H1 (cell line): ENCODE results near the gene ASB3. TPM values are rescaled to one million over a fixed set of nuclear protein-coding genes. Genes with fewer than 3 reads are reported as not detected.

Experiments used
- CTCF ChIA-PET: fragments of 300-600 bp; sonication (Branson Sonifier 250); formaldehyde crosslinking; loops from one replicate; lab custom pipeline; 2021; ENCODE audit not compliant: partially characterized antibody; lab: Charles Lee
- POLR2A ChIA-PET: fragments of 300-600 bp; sonication (Branson Sonifier 250); formaldehyde crosslinking; loops from one replicate; lab custom pipeline; 2021; ENCODE audit warnings: inconsistent platforms; ENCODE audit not compliant: partially characterized antibody; lab: Charles Lee
- DNase-seq, 2 experiments: peaks; one replicate each; pipeline versions ENCODE4 v3.0.0 to v3.0.0-alpha.2; 2010 to 2022; ENCODE audit warnings: low spot score in 2 of 2, low read depth in 1 of 2, mixed read lengths in 1 of 2
- FAIRE-seq: peaks from 2 replicates; lab custom pipeline; 2011; peaks lifted over from hg19 to GRCh38; lab: Jason Lieb, UNC
- H2AFZ ChIP-seq: 2 replicates; pipeline ENCODE4 v1.8.1; 2012; ENCODE audit warnings: low read length, inconsistent platforms
- H2AK5ac ChIP-seq: 2 replicates; pipeline ENCODE4 v1.6.1; 2013; ENCODE audit warnings: low read depth, low read length
- H2BK120ac ChIP-seq: replicated peaks from 2 replicates; pipeline ENCODE3; 2013; ENCODE audit warnings: low read depth, low read length, inconsistent platforms
- H2BK12ac ChIP-seq: 2 replicates; pipeline ENCODE4 v1.6.1; 2013; ENCODE audit warnings: low read depth, low read length
- H2BK15ac ChIP-seq: 2 replicates; pipeline ENCODE4 v1.6.1; 2013; ENCODE audit warnings: low read length
- H2BK20ac ChIP-seq: 2 replicates; pipeline ENCODE4 v1.6.1; 2013; ENCODE audit warnings: low read length
- H2BK5ac ChIP-seq: 2 replicates; pipeline ENCODE4 v1.6.1; 2013; ENCODE audit warnings: low read depth, low read length
- H3K14ac ChIP-seq: 2 replicates; pipeline ENCODE4 v1.6.1; 2013; ENCODE audit warnings: inconsistent platforms; ENCODE audit not compliant: insufficient read length
- H3K18ac ChIP-seq: 2 replicates; pipeline ENCODE4 v1.6.1; 2013; ENCODE audit warnings: low read length; ENCODE audit errors: extremely low read depth
- H3K23ac ChIP-seq: 2 replicates; pipeline ENCODE4 v1.6.1; 2013; ENCODE audit warnings: inconsistent platforms; ENCODE audit not compliant: insufficient read length
- H3K23me2 ChIP-seq: 2 replicates; pipeline ENCODE4 v1.6.1; 2013; ENCODE audit warnings: low read depth, low read length
- H3K27ac ChIP-seq: 2 replicates; pipeline ENCODE4 v1.6.1; 2011; ENCODE audit warnings: low read depth, low read length, inconsistent platforms
- H3K27me3 ChIP-seq, 4 experiments: replicated peaks in 1 of 4; 1 replicate in 1 of 4; 2 replicates in 3 of 4; pipeline versions ENCODE4 v1.6.1 to v1.8.1; 2011 to 2013; ENCODE audit warnings: low read length in 3 of 4, mild to moderate bottlenecking in 3 of 4, inconsistent platforms in 2 of 4, mixed read lengths in 2 of 4, moderate library complexity in 1 of 4; ENCODE audit not compliant: control insufficient read depth in 3 of 4, insufficient read depth in 3 of 4; ENCODE audit errors: extremely low read depth in 1 of 4
- H3K36me3 ChIP-seq, 4 experiments: 2 replicates each; pipeline versions ENCODE4 v1.6.1 to v1.8.1; 2011 to 2013; ENCODE audit warnings: mild to moderate bottlenecking in 4 of 4, low read length in 3 of 4, moderate library complexity in 2 of 4, control low read depth in 1 of 4, inconsistent platforms in 1 of 4; ENCODE audit not compliant: insufficient read depth in 4 of 4, control insufficient read depth in 2 of 4
- H3K4ac ChIP-seq: replicated peaks from 2 replicates; pipeline ENCODE3; 2013; ENCODE audit warnings: low read length, low read depth, mixed read lengths, inconsistent platforms; ENCODE audit not compliant: insufficient read length
- H3K4me1 ChIP-seq, 4 experiments: replicated peaks in 1 of 4; 1 replicate in 1 of 4; 2 replicates in 3 of 4; pipeline versions ENCODE4 v1.6.1 to v1.8.1; 2011 to 2013; ENCODE audit warnings: low read length in 3 of 4, inconsistent platforms in 2 of 4, mixed read lengths in 1 of 4; ENCODE audit not compliant: insufficient read depth in 4 of 4, control insufficient read depth in 3 of 4
- H3K4me2 ChIP-seq, 2 experiments: 2 replicates each; pipeline versions ENCODE4 v1.6.1 to v1.8.1; 2011 to 2013; ENCODE audit warnings: low read depth in 2 of 2, low read length in 2 of 2, control low read depth in 1 of 2, inconsistent platforms in 1 of 2, mild to moderate bottlenecking in 1 of 2; ENCODE audit not compliant: insufficient read depth in 1 of 2
- H3K4me3 ChIP-seq, 4 experiments: fragments of 200-600, 300-600 bp in 1 of 4; sonication (generic), shearing (Covaris generic), sonication (Bioruptor Twin) in 1 of 4; 2 replicates each; pipeline versions ENCODE4 v1.5.1 to v1.8.1; 2011 to 2016; ENCODE audit warnings: low read length in 4 of 4, low read depth in 3 of 4, control low read depth in 2 of 4, inconsistent platforms in 2 of 4, mild to moderate bottlenecking in 2 of 4, mixed read lengths in 1 of 4, moderate library complexity in 1 of 4; ENCODE audit not compliant: insufficient read depth in 2 of 4; ENCODE audit errors: extremely low read depth in 1 of 4
- H3K56ac ChIP-seq: replicated peaks from 2 replicates; pipeline ENCODE3; 2013; ENCODE audit warnings: low read depth, mild to moderate bottlenecking, mixed read lengths, low read length, inconsistent platforms; ENCODE audit not compliant: insufficient read length
- H3K79me1 ChIP-seq: 2 replicates; pipeline ENCODE4 v1.6.1; 2013; ENCODE audit warnings: low read depth, low read length, control low read depth
- H3K79me2 ChIP-seq, 2 experiments: 2 replicates each; pipeline versions ENCODE4 v1.6.1 to v1.8.1; 2012 to 2013; ENCODE audit warnings: low read length in 2 of 2, mild to moderate bottlenecking in 2 of 2, inconsistent platforms in 1 of 2; ENCODE audit not compliant: insufficient read depth in 2 of 2, control insufficient read depth in 1 of 2
- H3K9ac ChIP-seq, 4 experiments: replicated peaks in 1 of 4; 1 replicate in 1 of 4; 2 replicates in 3 of 4; pipeline versions ENCODE4 v1.6.1 to v1.8.1; 2011 to 2013; ENCODE audit warnings: low read depth in 3 of 4, low read length in 3 of 4, control low read depth in 2 of 4, mild to moderate bottlenecking in 2 of 4, moderate library complexity in 2 of 4, inconsistent platforms in 1 of 4; ENCODE audit errors: extremely low read depth in 1 of 4
- H3K9me3 ChIP-seq, 2 experiments: 2 replicates each; pipeline versions ENCODE4 v1.6.1 to v1.8.1; 2012 to 2013; ENCODE audit warnings: mild to moderate bottlenecking in 2 of 2, moderate library complexity in 2 of 2, control low read depth in 1 of 2, inconsistent platforms in 1 of 2, low read depth in 1 of 2, low read length in 1 of 2, mixed read lengths in 1 of 2; ENCODE audit not compliant: insufficient read depth in 2 of 2
- H4K20me1 ChIP-seq, 2 experiments: replicated peaks in 1 of 2; 2 replicates each; pipeline versions ENCODE3 to v1.8.1; 2011 to 2013; ENCODE audit warnings: inconsistent platforms in 2 of 2, low read length in 2 of 2, mild to moderate bottlenecking in 1 of 2; ENCODE audit not compliant: insufficient read depth in 2 of 2, control insufficient read depth in 1 of 2
- H4K5ac ChIP-seq: 2 replicates; pipeline ENCODE4 v1.6.1; 2013; ENCODE audit warnings: low read length, low read depth, mixed read lengths, inconsistent platforms; ENCODE audit not compliant: insufficient read length
- H4K8ac ChIP-seq: 2 replicates; pipeline ENCODE4 v1.8.0; 2013; ENCODE audit warnings: mild to moderate bottlenecking, moderate library complexity, low read length, inconsistent platforms; ENCODE audit not compliant: insufficient read depth; ENCODE audit errors: extremely low read depth
- H4K91ac ChIP-seq: replicated peaks from 2 replicates; pipeline ENCODE3; 2013; ENCODE audit warnings: low read length, mixed read lengths, inconsistent platforms; ENCODE audit not compliant: insufficient read length
- EP300 ChIP-seq, 2 experiments: IDR thresholded peaks; 1 replicate in 1 of 2; 2 replicates in 1 of 2; pipeline ENCODE4 v1.6.1; 2011 to 2012; ENCODE audit warnings: low read depth in 2 of 2, low read length in 2 of 2, mild to moderate bottlenecking in 2 of 2, borderline replicate concordance in 1 of 2, inconsistent platforms in 1 of 2, moderate library complexity in 1 of 2
- FOSL1 ChIP-seq: IDR thresholded peaks from 2 replicates; pipeline ENCODE4 v1.6.1; 2011; ENCODE audit warnings: mild to moderate bottlenecking, low read depth, low read length, moderate library complexity; ENCODE audit not compliant: insufficient read depth
- NRF1 ChIP-seq: IDR thresholded peaks from 2 replicates; pipeline ENCODE4 v1.6.1; 2011; ENCODE audit warnings: mild to moderate bottlenecking, low read depth, low read length, improper control_type of control experiment
- RNF2 ChIP-seq: fragments of 200-900, 300-1000 bp; sonication (generic); IDR thresholded peaks from 2 replicates; pipeline ENCODE4 v1.7.1; 2016; ENCODE audit warnings: borderline replicate concordance, low read depth, mild to moderate bottlenecking, antibody characterized with exemption, low read length; ENCODE audit not compliant: poor library complexity, severe bottlenecking; ENCODE audit errors: missing control alignments
- whole genome bisulfite sequencing, 2 experiments: shearing (Covaris generic) in 1 of 2; methylation state at CpG; one replicate each; pipeline versions ENCODE4 v1.1.6 to v1.1.7; 2013 to 2015; ENCODE audit warnings: low lambda C conversion rate in 2 of 2, mixed read lengths in 2 of 2, inconsistent platforms in 1 of 2, low coverage in 1 of 2, missing lambda C conversion rate in 1 of 2; ENCODE audit not compliant: insufficient replicate concordance in 2 of 2, insufficient coverage in 1 of 2, insufficient read length in 1 of 2; ENCODE audit errors: extremely low coverage in 1 of 2, missing lambda C conversion rate in 1 of 2; 5-methylcytosine and 5-hydroxymethylcytosine counted together
- polyA plus RNA-seq, 7 experiments: library from polyadenylated mRNA; depleted of rRNA in 3 of 7; stranded (reverse) in 5 of 7; unstranded in 2 of 7; fragments of >200 nt in 5 of 7; fragments of 200-250 nt in 2 of 7; gene quantifications; 1 replicate in 5 of 7; 2 replicates in 1 of 7; 4 replicates in 1 of 7; pipeline versions ENCODE4 v1.2.1 to v1.2.3, GENCODE V29; 2011 to 2013; ENCODE audit warnings: missing spikeins in 2 of 7, mixed read lengths in 2 of 7
- total RNA-seq: library from RNA; stranded (reverse); fragmentation: NEBNext Ultra II Directional; extraction: Animal tissue kit (Norgen Biotek cat#: 25700); gene quantifications from 2 replicates; pipeline ENCODE4 v1.2.1, GENCODE V29; 2021
- TF ChIP-seq, protein P1 (sequence below): IDR thresholded peaks from 2 replicates; pipeline ENCODE4 v1.6.1; 2011; ENCODE audit warnings: low read length, improper control_type of control experiment

ASB3 gene
- total and polyA plus RNA-seq, 2 of the 8 experiments (the other 6 are each of a cell fraction or from before 2014, with no cell fraction given) = 22.6 to 25.4 TPM

DNA sequence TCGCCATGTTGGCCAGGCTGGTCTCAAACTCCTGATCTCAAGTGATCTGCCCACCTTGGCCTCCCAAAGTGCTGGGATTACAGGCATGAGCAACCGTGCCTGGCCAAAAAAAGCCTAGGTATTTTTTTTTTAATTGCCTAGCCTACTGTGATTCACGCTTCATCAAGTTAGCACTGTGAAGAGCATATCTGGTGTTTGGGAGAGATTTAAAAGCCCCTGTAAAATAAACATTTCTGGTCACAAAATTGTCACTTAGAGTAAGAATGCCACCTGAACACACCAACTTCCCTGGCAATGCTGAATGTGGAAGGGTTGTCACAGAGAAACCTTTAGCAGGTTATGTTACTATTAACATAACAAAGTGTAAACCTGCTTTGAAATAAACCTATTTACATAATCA is 58.8 kb downstream of the ASB3 start:
- H3K9me3 ChIP-seq = no peaks in the 10 kb centered on the region
- TF ChIP-seq RNF2 = no peak
- no peak for TF ChIP-seq FOSL1
- no peak for TF ChIP-seq EP300 (IDR thresholded peaks at IDR 0.05; ENCODE audit: borderline replicate concordance in 1 of 2, low read depth in 2 of 2, low read length in 2 of 2)
- TF ChIP-seq, protein P1, sequence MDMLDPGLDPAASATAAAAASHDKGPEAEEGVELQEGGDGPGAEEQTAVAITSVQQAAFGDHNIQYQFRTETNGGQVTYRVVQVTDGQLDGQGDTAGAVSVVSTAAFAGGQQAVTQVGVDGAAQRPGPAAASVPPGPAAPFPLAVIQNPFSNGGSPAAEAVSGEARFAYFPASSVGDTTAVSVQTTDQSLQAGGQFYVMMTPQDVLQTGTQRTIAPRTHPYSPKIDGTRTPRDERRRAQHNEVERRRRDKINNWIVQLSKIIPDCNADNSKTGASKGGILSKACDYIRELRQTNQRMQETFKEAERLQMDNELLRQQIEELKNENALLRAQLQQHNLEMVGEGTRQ = no peak
- no peak for TF ChIP-seq NRF1

More for the DNA sequence above, 58.8 kb downstream of the ASB3 start:
- no peak overlapping the region for H2BK20ac ChIP-seq
- ChIA-PET CTCF (interaction anchor here (0.6 to 1.0 kb wide), 3 partner anchors 13 to 700 kb away, joined by 3 read pairs; no protein-coding TSS in a partner anchor), POLR2A (no interaction called here)
- H2BK120ac ChIP-seq = no peak overlapping the region
- DNase-seq (no peak), FAIRE-seq (no peak)
- H3K14ac ChIP-seq = no peak overlapping the region
- no peak overlapping the region for H2AFZ ChIP-seq
- no peak overlapping the region for H4K91ac ChIP-seq
- H2BK15ac ChIP-seq = no peak overlapping the region
- H4K5ac ChIP-seq = no peak overlapping the region
- no peak overlapping the region for H3K18ac ChIP-seq
- no peak overlapping the region for H3K56ac ChIP-seq
- no peak overlapping the region for H3K27ac ChIP-seq
- H2BK5ac ChIP-seq = no peak overlapping the region
- H4K20me1 ChIP-seq = no peaks in the 10 kb centered on the region
- no peak overlapping the region for H3K23ac ChIP-seq
- H3K4ac ChIP-seq = no peak overlapping the region
- no peak overlapping the region for H2AK5ac ChIP-seq
- H3K4me2 ChIP-seq = no peak overlapping the region
- no peak overlapping the region for H3K4me3 ChIP-seq
- no peaks in the 10 kb centered on the region for H3K23me2 ChIP-seq
- no peak overlapping the region for H3K9ac ChIP-seq
- no peaks in the 10 kb centered on the region; a peak in 1 of 8 replicates for H3K36me3 ChIP-seq
- WGBS, 2 experiments = 94% methylated on average over 3 of the region's 3 CpGs; no CpG with 5 or more reads in 1 of the 2 experiments
- no peaks in the 10 kb centered on the region; a peak in 1 of 4 replicates for H3K79me2 ChIP-seq
- no peaks in the 10 kb centered on the region for H3K79me1 ChIP-seq
- no peaks in the 10 kb centered on the region for H3K4me1 ChIP-seq
- no peaks in the 10 kb centered on the region for H3K27me3 ChIP-seq
- no peak overlapping the region for H2BK12ac ChIP-seq
- no peak overlapping the region for H4K8ac ChIP-seq
